Osteoblast (primary cell): Measurements from ENCODE around the gene CD9. TPM values are rescaled to one million over a fixed set of nuclear protein-coding genes. Genes with fewer than 3 reads are reported as not detected.

Source experiments
- DNase-seq: peaks from one replicate; pipeline ENCODE4 v3.0.0; 2011; ENCODE audit warnings: low spot score, mixed read lengths; ENCODE audit not compliant: insufficient read length; ENCODE audit errors: missing footprints
- H2AFZ ChIP-seq: 2 replicates; pipeline ENCODE4 v1.6.0; 2011; ENCODE audit warnings: mild to moderate bottlenecking, low read length
- H3K27ac ChIP-seq: 2 replicates; pipeline ENCODE4 v1.5.1; 2011; ENCODE audit warnings: mild to moderate bottlenecking, low read depth, low read length, moderate library complexity
- H3K27me3 ChIP-seq: 2 replicates; pipeline ENCODE4 v1.6.0; 2012; ENCODE audit warnings: mild to moderate bottlenecking, control low read depth, inconsistent platforms, low read length, moderate library complexity; ENCODE audit not compliant: insufficient read depth
- H3K36me3 ChIP-seq: 2 replicates; pipeline ENCODE4 v1.5.1; 2011; ENCODE audit warnings: mild to moderate bottlenecking, low read length, control low read depth, moderate library complexity; ENCODE audit not compliant: insufficient read depth
- H3K4me1 ChIP-seq: 2 replicates; pipeline ENCODE4 v1.5.1; 2011; ENCODE audit warnings: mild to moderate bottlenecking, low read length, control low read depth, moderate library complexity; ENCODE audit not compliant: insufficient read depth
- H3K4me2 ChIP-seq: 2 replicates; pipeline ENCODE4 v1.6.0; 2011; ENCODE audit warnings: mild to moderate bottlenecking, low read length; ENCODE audit not compliant: insufficient read depth
- H3K4me3 ChIP-seq: fragments of 200-600 bp; sonication (generic); 3 replicates; pipeline ENCODE4 v1.5.1; 2012; ENCODE audit warnings: mild to moderate bottlenecking, low read length, inconsistent platforms; ENCODE audit not compliant: insufficient read depth
- H3K79me2 ChIP-seq: 2 replicates; pipeline ENCODE4 v1.6.0; 2012; ENCODE audit warnings: mild to moderate bottlenecking, low read length, control low read depth, inconsistent platforms; ENCODE audit not compliant: insufficient read depth
- H3K9me3 ChIP-seq: 2 replicates; pipeline ENCODE4 v1.5.1; 2011; ENCODE audit warnings: low read depth, low read length, control low read depth
- H4K20me1 ChIP-seq: 2 replicates; pipeline ENCODE4 v1.6.0; 2012; ENCODE audit warnings: mild to moderate bottlenecking, low read length, control low read depth; ENCODE audit not compliant: insufficient read depth
- CTCF ChIP-seq: IDR thresholded peaks from 2 replicates; pipeline ENCODE4 v1.5.1; 2011; ENCODE audit warnings: mild to moderate bottlenecking, low read depth, low read length, moderate library complexity; ENCODE audit errors: extremely low read depth
- total RNA-seq: library from RNA; depleted of rRNA; stranded (reverse); fragments of >200 nt; gene quantifications from 2 replicates; pipeline ENCODE4 v1.2.3, GENCODE V29; 2012

The CD9 gene
- total RNA-seq, 1 donor, result 34.4 TPM

- Histone ChIP-seq H3K9me3 (no peaks in the 10 kb centered on the region), H3K4me2 (no peak overlapping the region), H3K36me3 (no peaks in the 10 kb centered on the region), H4K20me1 (no peaks in the 10 kb centered on the region), H3K27me3 (peaks cover 2% of the 10 kb centered on the region), H3K4me3 (no peak overlapping the region), H3K27ac (no peak overlapping the region), H3K4me1 (no peaks in the 10 kb centered on the region), H3K79me2 (no peaks in the 10 kb centered on the region), H2AFZ (no peak overlapping the region)
- no peak for DNase-seq
- no peak for TF ChIP-seq CTCF
These were observed 38.7 kb downstream of the CD9 start for GRCh38 chr12:6238875-6239274.

DNA sequence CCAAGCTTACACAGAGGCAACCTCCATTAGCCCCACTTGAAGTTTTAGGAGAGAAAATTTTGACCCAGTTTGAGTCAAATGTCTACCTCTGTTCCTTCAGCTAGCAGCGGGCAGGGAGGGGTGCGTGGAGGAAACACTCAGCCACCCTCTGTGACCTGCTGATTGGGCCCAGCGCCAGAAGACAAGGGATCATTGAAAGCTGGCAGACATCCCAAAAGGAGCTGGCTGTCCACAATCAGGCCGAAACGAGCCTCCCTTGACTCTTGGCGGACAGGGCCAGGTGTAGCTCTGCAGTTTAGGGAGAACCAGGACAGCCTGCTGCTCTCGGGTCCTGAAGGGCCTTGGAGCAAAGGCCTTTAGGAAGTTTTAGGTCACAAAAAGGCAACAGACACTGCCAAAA, 41.3 kb downstream of the CD9 start:
- Histone ChIP-seq H3K4me1 (no peaks in the 10 kb centered on the region), H3K27ac (no peak overlapping the region), H3K79me2 (no peaks in the 10 kb centered on the region), H3K4me2 (no peak overlapping the region), H3K9me3 (no peaks in the 10 kb centered on the region), H3K27me3 (peaks cover 3% of the 10 kb centered on the region), H3K4me3 (no peak overlapping the region), H2AFZ (no peak overlapping the region), H4K20me1 (no peaks in the 10 kb centered on the region), H3K36me3 (no peaks in the 10 kb centered on the region)
- TF ChIP-seq CTCF, result no peak
- DNase-seq, result no peak

DNA sequence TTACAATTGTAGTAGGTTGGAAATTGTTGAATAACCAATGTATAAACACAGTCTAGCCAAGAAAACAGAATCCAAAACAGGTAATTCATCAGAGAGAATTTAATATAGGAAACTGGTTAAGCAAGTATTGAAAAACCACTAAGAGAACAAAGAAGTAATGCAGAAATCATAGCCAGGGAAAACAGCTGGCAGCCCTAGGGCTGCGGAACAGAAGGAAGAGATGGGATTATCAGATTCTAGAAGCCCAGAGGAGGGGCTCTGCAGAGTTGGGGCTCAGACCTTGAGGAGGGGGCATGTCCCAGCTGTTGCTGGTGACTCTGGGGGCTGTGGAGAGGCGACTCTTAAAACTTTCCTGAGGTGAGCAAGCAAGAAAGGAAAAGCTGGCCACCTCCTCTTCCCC, 49.4 kb downstream of the CD9 start:
- Histone ChIP-seq H3K4me3 (no peak overlapping the region), H3K4me2 (no peak overlapping the region), H2AFZ (no peak overlapping the region), H3K27ac (no peak overlapping the region), H3K36me3 (no peaks in the 10 kb centered on the region), H3K4me1 (no peaks in the 10 kb centered on the region), H4K20me1 (no peaks in the 10 kb centered on the region), H3K9me3 (no peaks in the 10 kb centered on the region), H3K27me3 (peaks cover 23% of the 10 kb centered on the region), H3K79me2 (no peaks in the 10 kb centered on the region)
- no peak for TF ChIP-seq CTCF
- no peak for DNase-seq

GRCh38 chr12:6250343-6250742, 50.1 kb downstream of the CD9 start:
- Histone ChIP-seq H3K36me3 (no peaks in the 10 kb centered on the region), H2AFZ (no peak overlapping the region), H3K9me3 (no peaks in the 10 kb centered on the region), H3K4me1 (no peaks in the 10 kb centered on the region), H3K4me2 (no peak overlapping the region), H3K27ac (no peak overlapping the region), H4K20me1 (no peaks in the 10 kb centered on the region), H3K27me3 (peaks cover 23% of the 10 kb centered on the region), H3K4me3 (no peak overlapping the region), H3K79me2 (no peaks in the 10 kb centered on the region)
- TF ChIP-seq CTCF, result no peak
- no peak for DNase-seq
